OCI-LY1 (cell line): Measurements from ENCODE around the gene MAP4K4.

ENCODE experiments used
- CTCF ChIP-seq: fragments of 200-600 bp; sonication (generic), shearing (Covaris generic); IDR thresholded peaks from 2 replicates; pipeline ENCODE4 v1.5.1; 2017; ENCODE audit warnings: mild to moderate bottlenecking, antibody characterized with exemption, low read length, moderate library complexity, mixed read lengths
- EZH2 ChIP-seq: fragments of 200-600 bp; sonication (generic), shearing (Covaris generic); IDR thresholded peaks from 2 replicates; pipeline ENCODE4 v1.8.0; 2017; ENCODE audit warnings: borderline replicate concordance, mixed run types, mild to moderate bottlenecking, antibody characterized with exemption, low read length, moderate library complexity, mixed read lengths

GRCh38 chr2:101858246-101858645 is 160.7 kb downstream of the MAP4K4 start:
- TF ChIP-seq CTCF (no peak), EZH2 (no peak)
